Loucy (cell line): ENCODE measurements around the gene CD28.

ENCODE experiments used
- H2AFZ ChIP-seq: fragments of 200-600 bp; sonication (generic); 2 replicates; pipeline ENCODE4 v1.6.0; 2016; ENCODE audit warnings: antibody characterized with exemption, mild to moderate bottlenecking, low read length, moderate library complexity
- H3F3A ChIP-seq: fragments of 200-600 bp; 2 replicates; pipeline ENCODE4 v1.6.0; 2016; ENCODE audit warnings: antibody characterized with exemption, low read depth, mild to moderate bottlenecking
- H3K27me3 ChIP-seq: fragments of 200-600 bp; sonication (generic); 2 replicates; pipeline ENCODE4 v1.6.1; 2014; ENCODE audit warnings: low read length, mild to moderate bottlenecking; ENCODE audit not compliant: insufficient read depth, poor library complexity, severe bottlenecking
- H3K36me3 ChIP-seq: fragments of 200-600 bp; sonication (generic); 2 replicates; pipeline ENCODE4 v1.6.1; 2016; ENCODE audit warnings: low read length; ENCODE audit not compliant: insufficient read depth
- H3K4me1 ChIP-seq: fragments of 200-600 bp; sonication (generic); 2 replicates; pipeline ENCODE4 v1.5.1; 2014; ENCODE audit warnings: low read length, mild to moderate bottlenecking; ENCODE audit not compliant: insufficient read depth, poor library complexity, severe bottlenecking
- H3K4me2 ChIP-seq: fragments of 200-600 bp; sonication (generic); 2 replicates; pipeline ENCODE4 v1.6.0; 2014; ENCODE audit warnings: antibody characterized with exemption, low read length, low read depth, mild to moderate bottlenecking; ENCODE audit not compliant: poor library complexity, severe bottlenecking
- H3K4me3 ChIP-seq: fragments of 200-600 bp; sonication (generic); 2 replicates; pipeline ENCODE4 v1.5.1; 2014; ENCODE audit warnings: low read length, mild to moderate bottlenecking, mixed read lengths; ENCODE audit not compliant: poor library complexity, severe bottlenecking
- H3K79me2 ChIP-seq: fragments of 200-600 bp; sonication (generic); 2 replicates; pipeline ENCODE4 v1.6.1; 2014; ENCODE audit warnings: low read length; ENCODE audit not compliant: insufficient read depth
- H3K9ac ChIP-seq: fragments of 200-600 bp; sonication (generic); 2 replicates; pipeline ENCODE4 v1.6.0; 2014; ENCODE audit warnings: mild to moderate bottlenecking, low read depth, low read length, moderate library complexity; ENCODE audit not compliant: poor library complexity, severe bottlenecking
- H3K9me2 ChIP-seq: fragments of 200-600 bp; sonication (generic); replicated peaks from 2 replicates; pipeline ENCODE4 v1.6.1; 2016; ENCODE audit warnings: low read depth, low read length, mixed read lengths
- H3K9me3 ChIP-seq: fragments of 200-600 bp; sonication (generic); 2 replicates; pipeline ENCODE4 v1.6.1; 2014; ENCODE audit warnings: mild to moderate bottlenecking, antibody characterized with exemption, low read length, low read depth; ENCODE audit not compliant: insufficient read depth
- H4K20me1 ChIP-seq: fragments of 200-600 bp; sonication (generic); 2 replicates; pipeline ENCODE4 v1.6.0; 2014; ENCODE audit warnings: antibody characterized with exemption, low read length, mild to moderate bottlenecking; ENCODE audit not compliant: insufficient read depth, poor library complexity, severe bottlenecking
- EZH2phosphoT487 ChIP-seq: fragments of 200-600 bp; IDR thresholded peaks from 2 replicates; pipeline ENCODE4 v1.6.1; 2018; ENCODE audit warnings: antibody characterized with exemption, mild to moderate bottlenecking, moderate library complexity, borderline replicate concordance
- TF ChIP-seq, protein P1 (sequence below): fragments of 200-600 bp; sonication (generic); conservative IDR thresholded peaks from 2 replicates; pipeline ENCODE4 v1.5.1; 2014; ENCODE audit warnings: mild to moderate bottlenecking, antibody characterized with exemption, low read length

CD28 gene

GRCh38 chr2:203750346-203751068 lies 44.1 kb downstream of the CD28 start:
- TF ChIP-seq EZH2phosphoT487, result no peak
- TF ChIP-seq, protein P1, sequence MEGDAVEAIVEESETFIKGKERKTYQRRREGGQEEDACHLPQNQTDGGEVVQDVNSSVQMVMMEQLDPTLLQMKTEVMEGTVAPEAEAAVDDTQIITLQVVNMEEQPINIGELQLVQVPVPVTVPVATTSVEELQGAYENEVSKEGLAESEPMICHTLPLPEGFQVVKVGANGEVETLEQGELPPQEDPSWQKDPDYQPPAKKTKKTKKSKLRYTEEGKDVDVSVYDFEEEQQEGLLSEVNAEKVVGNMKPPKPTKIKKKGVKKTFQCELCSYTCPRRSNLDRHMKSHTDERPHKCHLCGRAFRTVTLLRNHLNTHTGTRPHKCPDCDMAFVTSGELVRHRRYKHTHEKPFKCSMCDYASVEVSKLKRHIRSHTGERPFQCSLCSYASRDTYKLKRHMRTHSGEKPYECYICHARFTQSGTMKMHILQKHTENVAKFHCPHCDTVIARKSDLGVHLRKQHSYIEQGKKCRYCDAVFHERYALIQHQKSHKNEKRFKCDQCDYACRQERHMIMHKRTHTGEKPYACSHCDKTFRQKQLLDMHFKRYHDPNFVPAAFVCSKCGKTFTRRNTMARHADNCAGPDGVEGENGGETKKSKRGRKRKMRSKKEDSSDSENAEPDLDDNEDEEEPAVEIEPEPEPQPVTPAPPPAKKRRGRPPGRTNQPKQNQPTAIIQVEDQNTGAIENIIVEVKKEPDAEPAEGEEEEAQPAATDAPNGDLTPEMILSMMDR, result no peak
- H3K9ac ChIP-seq, result no peak overlapping the region

DNA sequence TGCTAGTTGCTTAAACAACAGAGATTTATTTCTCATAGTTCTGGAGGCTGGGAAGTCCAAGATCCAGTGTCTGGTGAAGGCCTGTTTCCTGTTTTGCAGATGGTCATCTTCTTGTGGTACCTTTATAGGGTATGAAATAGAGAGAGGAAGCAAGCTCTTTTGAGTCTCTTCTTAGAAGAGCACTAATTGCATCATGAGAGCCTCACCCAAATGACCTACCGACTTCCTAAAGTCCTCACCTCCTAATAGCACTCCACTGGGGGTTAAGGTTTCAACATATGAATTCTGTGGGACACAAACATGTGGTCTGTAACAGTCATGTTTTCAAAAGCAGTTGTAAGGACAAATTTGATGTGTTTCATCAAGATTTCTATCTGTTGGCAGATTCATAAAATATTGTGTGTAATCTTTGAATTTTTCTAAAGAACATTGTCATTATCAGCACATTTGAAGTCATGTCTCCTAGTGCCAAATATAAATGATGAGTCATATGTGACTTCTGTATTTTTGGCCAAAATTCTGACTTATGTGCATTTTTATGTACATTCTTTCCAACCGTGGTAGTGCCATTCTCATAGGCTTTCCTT lies 45.3 kb downstream of the CD28 start:
- Histone ChIP-seq H2AFZ (no peak overlapping the region), H3F3A (no peaks in the 10 kb centered on the region), H4K20me1 (no peaks in the 10 kb centered on the region), H3K4me2 (no peak overlapping the region), H3K9me3 (peaks cover 3% of the 10 kb centered on the region; the same call in 1 of the 2 replicates), H3K4me3 (no peak overlapping the region), H3K9ac (no peak overlapping the region), H3K27me3 (no peaks in the 10 kb centered on the region), H3K4me1 (peaks cover 7% of the 10 kb centered on the region), H3K36me3 (no peaks in the 10 kb centered on the region), H3K9me2 (no peaks in the 10 kb centered on the region), H3K79me2 (no peaks in the 10 kb centered on the region)
- no peak for TF ChIP-seq EZH2phosphoT487
- TF ChIP-seq, protein P1, result no peak

More at GRCh38 chr2:203750346-203751068, 44.1 kb downstream of the CD28 start:
- no peak overlapping the region for H3K4me2 ChIP-seq
- no peaks in the 10 kb centered on the region for H3K27me3 ChIP-seq
- no peaks in the 10 kb centered on the region for H3F3A ChIP-seq
- H4K20me1 ChIP-seq, result no peaks in the 10 kb centered on the region
- H3K4me1 ChIP-seq, result peaks cover 7% of the 10 kb centered on the region
- H3K36me3 ChIP-seq, result no peaks in the 10 kb centered on the region
- no peaks in the 10 kb centered on the region for H3K9me3 ChIP-seq
- H2AFZ ChIP-seq, result no peak overlapping the region
- no peak overlapping the region for H3K4me3 ChIP-seq
- no peaks in the 10 kb centered on the region for H3K79me2 ChIP-seq
- no peaks in the 10 kb centered on the region for H3K9me2 ChIP-seq

DNA sequence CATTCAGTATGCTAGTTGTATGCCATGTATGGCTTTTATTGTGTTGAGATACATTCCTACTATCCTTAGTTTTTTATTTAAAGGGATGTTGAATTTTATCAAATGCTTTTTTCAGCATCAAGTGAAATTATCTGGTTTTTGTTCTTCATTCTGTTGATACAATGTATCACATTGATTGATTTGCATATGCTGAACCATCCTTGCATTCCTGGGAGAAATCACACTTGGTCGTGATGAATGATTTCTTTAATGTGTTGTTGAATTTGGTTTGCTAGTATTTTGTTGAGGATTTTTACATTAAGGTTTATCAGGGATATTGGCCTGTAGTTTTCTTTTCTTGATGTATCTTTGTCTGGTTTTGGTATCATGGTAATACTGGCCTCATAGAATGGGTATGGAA lies 49.7 kb downstream of the CD28 start:
- Histone ChIP-seq H3K4me3 (no peak overlapping the region), H3K4me1 (peaks cover 7% of the 10 kb centered on the region), H3K9ac (no peak overlapping the region), H3K4me2 (no peak overlapping the region), H3K9me3 (peaks cover 3% of the 10 kb centered on the region; the same call in 1 of the 2 replicates), H3K27me3 (no peaks in the 10 kb centered on the region), H3K36me3 (no peaks in the 10 kb centered on the region), H2AFZ (no peak overlapping the region), H3F3A (no peaks in the 10 kb centered on the region), H4K20me1 (no peaks in the 10 kb centered on the region), H3K9me2 (no peaks in the 10 kb centered on the region), H3K79me2 (no peaks in the 10 kb centered on the region)
- TF ChIP-seq EZH2phosphoT487, result no peak
- TF ChIP-seq, protein P1, result no peak
